DND-41 (cell line): ENCODE results near the gene LINC01488.

Experiments used
- ATAC-seq: fragments of 200-7000 bp; cut with Tn5 transposase; 3 replicates; pipeline ENCODE4 v1.9.1; 2021; ENCODE audit warnings: low read depth; ENCODE audit not compliant: insufficient read depth
- DNase-seq: peaks from one replicate; pipeline ENCODE4 v3.0.0-alpha.2; 2020
- H2AFZ ChIP-seq: 2 replicates; pipeline ENCODE4 v1.6.0; 2012; ENCODE audit warnings: low read depth, low read length
- H3K27ac ChIP-seq: 2 replicates; pipeline ENCODE4 v1.5.1; 2012; ENCODE audit warnings: low read length, inconsistent platforms
- H3K27me3 ChIP-seq: fragments of 200-600 bp; sonication (generic); 2 replicates; pipeline ENCODE4 v1.6.0; 2012; ENCODE audit warnings: low read length, mild to moderate bottlenecking, inconsistent platforms; ENCODE audit not compliant: insufficient read depth, poor library complexity
- H3K36me3 ChIP-seq: 2 replicates; pipeline ENCODE4 v1.5.1; 2012; ENCODE audit warnings: low read length, inconsistent platforms; ENCODE audit not compliant: insufficient read depth
- H3K4me1 ChIP-seq: 2 replicates; pipeline ENCODE4 v1.5.1; 2012; ENCODE audit warnings: mild to moderate bottlenecking, low read length; ENCODE audit not compliant: insufficient read depth
- H3K4me2 ChIP-seq: 2 replicates; pipeline ENCODE4 v1.6.0; 2012; ENCODE audit warnings: mild to moderate bottlenecking, moderate library complexity, low read length, inconsistent platforms; ENCODE audit not compliant: insufficient read depth
- H3K4me3 ChIP-seq, 2 experiments: fragments of 200-600 bp in 1 of 2; shearing (Covaris generic) in 1 of 2; 2 replicates each; pipeline ENCODE4 v1.5.1; 2012 to 2016; ENCODE audit warnings: inconsistent platforms in 2 of 2, low read length in 2 of 2, mild to moderate bottlenecking in 2 of 2, low read depth in 1 of 2, moderate library complexity in 1 of 2
- H3K79me2 ChIP-seq: 2 replicates; pipeline ENCODE4 v1.6.0; 2012; ENCODE audit warnings: low read length, inconsistent platforms; ENCODE audit not compliant: insufficient read depth
- H3K9ac ChIP-seq: 2 replicates; pipeline ENCODE4 v1.6.0; 2012; ENCODE audit warnings: low read depth, mild to moderate bottlenecking, inconsistent platforms, low read length, moderate library complexity
- H3K9me3 ChIP-seq: 2 replicates; pipeline ENCODE4 v1.5.1; 2012; ENCODE audit warnings: low read length, moderate library complexity, mild to moderate bottlenecking, inconsistent platforms; ENCODE audit not compliant: insufficient read depth, severe bottlenecking
- H4K20me1 ChIP-seq: 2 replicates; pipeline ENCODE4 v1.6.0; 2012; ENCODE audit warnings: low read length; ENCODE audit not compliant: insufficient read depth
- EZH2 ChIP-seq: IDR thresholded peaks from 3 replicates; pipeline ENCODE4 v1.6.1; 2012; ENCODE audit warnings: borderline replicate concordance, low read depth, mild to moderate bottlenecking, moderate library complexity, low read length, inconsistent platforms; ENCODE audit not compliant: severe bottlenecking
- TF ChIP-seq, protein P1 (sequence below): IDR thresholded peaks from 2 replicates; pipeline ENCODE4 v1.5.1; 2012; ENCODE audit warnings: borderline replicate concordance, low read length, moderate library complexity, mild to moderate bottlenecking; ENCODE audit not compliant: poor library complexity, severe bottlenecking; ENCODE audit errors: extremely low read depth

The LINC01488 gene

DNA sequence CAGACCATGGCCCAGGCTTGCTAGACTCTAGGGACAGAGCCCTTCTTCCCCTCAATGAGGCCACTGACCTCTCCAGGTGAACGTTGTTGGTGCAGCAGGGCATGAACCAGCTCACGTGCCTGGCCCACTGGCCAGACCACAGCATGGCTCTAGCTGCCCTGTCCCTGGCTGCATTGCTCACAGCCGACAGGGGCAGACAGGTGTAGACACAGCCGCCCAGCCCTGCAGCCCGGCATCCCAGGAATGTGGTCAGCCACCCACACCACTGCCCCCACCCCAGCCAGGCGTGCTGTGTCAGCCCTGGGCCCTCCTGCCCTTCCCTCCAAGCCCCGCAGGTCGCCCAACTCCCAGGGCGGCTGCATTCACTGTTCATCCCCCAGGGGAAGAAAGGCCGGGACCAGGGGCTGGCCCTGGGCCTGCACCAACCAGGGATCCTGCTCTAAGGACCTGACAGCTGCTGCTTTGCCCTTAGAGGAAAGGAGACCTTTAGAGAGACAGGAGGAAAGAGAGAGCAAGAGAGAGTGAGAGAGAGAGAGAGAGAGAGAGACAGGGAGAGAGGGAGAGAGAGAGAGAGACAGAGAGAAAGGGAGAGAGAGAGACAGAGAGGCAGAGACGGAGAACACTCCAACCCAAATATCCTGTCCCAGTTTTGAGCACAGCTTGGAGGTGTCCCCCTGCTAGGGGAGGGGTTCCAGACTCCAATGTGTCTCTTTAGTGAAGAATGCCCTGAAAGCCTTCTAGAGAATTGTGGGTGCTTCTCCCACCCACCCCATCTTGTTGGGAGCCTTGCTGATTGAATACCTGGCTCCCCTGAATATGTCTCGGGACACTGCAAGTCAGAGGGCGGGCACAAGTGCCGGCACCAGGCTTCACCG lies 44.2 kb upstream of the LINC01488 start:
- no peaks in the 10 kb centered on the region for H3K79me2 ChIP-seq
- DNase-seq (no peak), ATAC-seq (no peak)
- no peaks in the 10 kb centered on the region for H3K36me3 ChIP-seq
- H3K9me3 ChIP-seq, result no peaks in the 10 kb centered on the region
- no peak overlapping the region for H2AFZ ChIP-seq
- H3K4me2 ChIP-seq, result no peak overlapping the region
- H3K4me1 ChIP-seq, result no peaks in the 10 kb centered on the region
- no peak overlapping the region for H3K4me3 ChIP-seq
- H3K27ac ChIP-seq, result no peak overlapping the region
- H3K27me3 ChIP-seq, result no peaks in the 10 kb centered on the region
- no peak for TF ChIP-seq EZH2
- TF ChIP-seq, protein P1, sequence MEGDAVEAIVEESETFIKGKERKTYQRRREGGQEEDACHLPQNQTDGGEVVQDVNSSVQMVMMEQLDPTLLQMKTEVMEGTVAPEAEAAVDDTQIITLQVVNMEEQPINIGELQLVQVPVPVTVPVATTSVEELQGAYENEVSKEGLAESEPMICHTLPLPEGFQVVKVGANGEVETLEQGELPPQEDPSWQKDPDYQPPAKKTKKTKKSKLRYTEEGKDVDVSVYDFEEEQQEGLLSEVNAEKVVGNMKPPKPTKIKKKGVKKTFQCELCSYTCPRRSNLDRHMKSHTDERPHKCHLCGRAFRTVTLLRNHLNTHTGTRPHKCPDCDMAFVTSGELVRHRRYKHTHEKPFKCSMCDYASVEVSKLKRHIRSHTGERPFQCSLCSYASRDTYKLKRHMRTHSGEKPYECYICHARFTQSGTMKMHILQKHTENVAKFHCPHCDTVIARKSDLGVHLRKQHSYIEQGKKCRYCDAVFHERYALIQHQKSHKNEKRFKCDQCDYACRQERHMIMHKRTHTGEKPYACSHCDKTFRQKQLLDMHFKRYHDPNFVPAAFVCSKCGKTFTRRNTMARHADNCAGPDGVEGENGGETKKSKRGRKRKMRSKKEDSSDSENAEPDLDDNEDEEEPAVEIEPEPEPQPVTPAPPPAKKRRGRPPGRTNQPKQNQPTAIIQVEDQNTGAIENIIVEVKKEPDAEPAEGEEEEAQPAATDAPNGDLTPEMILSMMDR, result no peak
- H4K20me1 ChIP-seq, result peaks cover 8% of the 10 kb centered on the region
- H3K9ac ChIP-seq, result no peak overlapping the region

DNA sequence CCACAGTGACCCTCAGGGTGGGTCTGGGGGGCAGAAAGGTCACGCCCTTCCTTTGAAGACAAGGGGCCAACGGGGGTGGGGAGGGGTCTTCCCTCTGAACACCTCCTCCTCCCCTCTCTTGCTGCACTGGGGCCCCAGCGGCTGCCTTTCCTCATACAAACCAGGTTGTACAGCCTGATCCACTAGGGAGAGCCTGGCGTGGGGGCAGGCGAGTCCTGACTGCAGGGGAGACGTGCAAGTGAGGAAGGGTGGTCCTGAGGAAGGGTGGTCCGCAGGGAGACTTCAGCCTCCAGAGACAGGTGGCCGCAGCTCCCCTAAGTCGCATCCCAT lies 43.6 kb upstream of the LINC01488 start:
- Histone ChIP-seq H3K27ac (no peak overlapping the region), H4K20me1 (peaks cover 8% of the 10 kb centered on the region)
- no peak for TF ChIP-seq EZH2
- TF ChIP-seq, protein P1, result no peak

DNA sequence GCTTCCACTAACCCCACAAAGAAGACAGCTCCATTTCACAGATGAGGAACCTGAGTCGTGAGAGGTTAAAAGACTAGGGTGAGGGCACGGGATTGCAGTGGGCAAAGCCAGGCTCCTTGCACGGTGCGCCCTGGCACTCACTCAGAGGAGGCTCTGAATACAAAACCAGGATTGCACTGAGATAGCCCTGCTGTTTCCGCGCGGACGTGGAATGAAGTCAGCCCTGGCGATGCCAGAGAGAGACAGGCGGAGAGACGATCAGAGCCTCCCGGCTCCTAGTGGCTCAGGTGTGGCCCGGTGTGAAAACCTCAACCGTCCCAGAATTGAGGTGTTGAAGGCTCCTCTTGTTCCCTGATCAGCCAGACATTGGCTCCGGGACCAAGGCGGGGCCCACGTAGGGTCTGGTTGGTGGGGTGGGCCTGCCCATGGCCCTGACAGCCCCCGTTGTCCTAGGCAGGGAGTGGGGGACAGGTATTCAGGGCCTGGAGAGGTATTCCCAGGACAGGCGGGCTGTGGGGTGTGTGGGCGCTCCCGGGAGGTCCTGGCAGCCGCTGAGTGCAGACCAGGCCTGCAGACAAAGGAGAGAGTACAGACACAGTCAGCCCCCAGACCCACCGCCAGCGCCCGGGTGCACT lies 43.1 kb upstream of the LINC01488 start:
- H3K36me3 ChIP-seq, result no peaks in the 10 kb centered on the region
- ATAC-seq (no peak), DNase-seq (no peak)
- no peak overlapping the region for H3K4me2 ChIP-seq
- H4K20me1 ChIP-seq, result peaks cover 5% of the 10 kb centered on the region
- TF ChIP-seq, protein P1, result no peak
- no peak for TF ChIP-seq EZH2
- no peaks in the 10 kb centered on the region for H3K9me3 ChIP-seq
- H2AFZ ChIP-seq, result no peak overlapping the region
- H3K27me3 ChIP-seq, result no peaks in the 10 kb centered on the region
- H3K79me2 ChIP-seq, result no peaks in the 10 kb centered on the region
- H3K27ac ChIP-seq, result no peak overlapping the region
- H3K4me1 ChIP-seq, result no peaks in the 10 kb centered on the region
- no peak overlapping the region for H3K4me3 ChIP-seq
- H3K9ac ChIP-seq, result no peak overlapping the region

More for the DNA sequence above, 43.6 kb upstream of the LINC01488 start:
- Histone ChIP-seq H3K4me2 (no peak overlapping the region), H3K4me1 (no peaks in the 10 kb centered on the region), H3K36me3 (no peaks in the 10 kb centered on the region), H2AFZ (no peak overlapping the region), H3K79me2 (no peaks in the 10 kb centered on the region), H3K9ac (no peak overlapping the region), H3K27me3 (no peaks in the 10 kb centered on the region), H3K4me3 (no peak overlapping the region), H3K9me3 (no peaks in the 10 kb centered on the region)
- no peak for DNase-seq
- ATAC-seq, result no peak
